ENCODE data around the gene MED4. TPM values are rescaled to one million over a fixed set of nuclear protein-coding genes. Genes with fewer than 3 reads are reported as not detected.

Gene MED4
- total and polyA plus RNA-seq, 2 of the 8 experiments (the other 6 are each of a cell fraction or from before 2014, with no cell fraction given), result 25.7 to 48.1 TPM

GRCh38 chr13:48042894-48043293 lies 52.0 kb downstream of the MED4 start:
- H3K23ac ChIP-seq (ENCODE audit: insufficient read length), result no peak overlapping the region
- no peak overlapping the region for H3K27ac ChIP-seq (ENCODE audit: low read depth, low read length)
- no peak overlapping the region for H2BK5ac ChIP-seq (ENCODE audit: low read depth, low read length)
- no peak for DNase-seq (ENCODE audit: low read depth in 1 of 2, low spot score in 2 of 2)
- FAIRE-seq, result no peak
- H3K9me3 ChIP-seq (ENCODE audit: insufficient read depth in 2 of 2, low read depth in 1 of 2, low read length in 1 of 2), result no peaks in the 10 kb centered on the region
- no peak overlapping the region for H3K9ac ChIP-seq (replicated peaks in 1 of 4; ENCODE audit: extremely low read depth in 1 of 4, low read depth in 3 of 4, low read length in 3 of 4)
- no peak overlapping the region for H4K8ac ChIP-seq (ENCODE audit: extremely low read depth, insufficient read depth, low read length)
- H2BK12ac ChIP-seq (ENCODE audit: low read depth, low read length), result no peak overlapping the region
- no peak overlapping the region for H4K91ac ChIP-seq (replicated peaks; ENCODE audit: insufficient read length, low read length)
- H3K4ac ChIP-seq (replicated peaks; ENCODE audit: insufficient read length, low read depth, low read length), result no peak overlapping the region
- H2AFZ ChIP-seq (ENCODE audit: low read length), result no peak overlapping the region
- H3K23me2 ChIP-seq (ENCODE audit: low read depth, low read length), result no peaks in the 10 kb centered on the region; the same call in 1 of the 2 replicates
- H3K14ac ChIP-seq (ENCODE audit: insufficient read length), result no peak overlapping the region
- H3K36me3 ChIP-seq (ENCODE audit: control insufficient read depth in 2 of 4, insufficient read depth in 4 of 4, low read length in 3 of 4), result peaks cover 10 to 29% (median 17%) of the 10 kb centered on the region in 4 experiments; a peak in 7 of 8 replicates
- H2BK15ac ChIP-seq (ENCODE audit: low read length), result no peak overlapping the region
- POLR2A ChIA-PET (ENCODE audit: partially characterized antibody), result interaction anchor here (0.6 kb wide), 1 partner anchor 79 kb away, joined by 3 read pairs; no protein-coding TSS in a partner anchor
- H2BK20ac ChIP-seq (ENCODE audit: low read length), result no peak overlapping the region
- H3K18ac ChIP-seq (ENCODE audit: extremely low read depth, low read length), result no peak overlapping the region
- no peak overlapping the region for H2AK5ac ChIP-seq (ENCODE audit: low read depth, low read length)
- H4K20me1 ChIP-seq (replicated peaks in 1 of 2; ENCODE audit: control insufficient read depth in 1 of 2, insufficient read depth in 2 of 2, low read length in 2 of 2), result peaks cover 0 to 3% of the 10 kb centered on the region in 2 experiments
- CTCF ChIA-PET (ENCODE audit: partially characterized antibody), result interaction anchor here (1.6 kb wide), 1 partner anchor 52 kb away, joined by 5 read pairs; the partner anchor contains the start of gene MED4
- no peaks in the 10 kb centered on the region for H3K27me3 ChIP-seq (replicated peaks in 1 of 4; ENCODE audit: control insufficient read depth in 3 of 4, extremely low read depth in 1 of 4, insufficient read depth in 3 of 4, low read length in 3 of 4)
- H4K5ac ChIP-seq (ENCODE audit: insufficient read length, low read depth, low read length), result no peak overlapping the region
- 0 out of 2 replicates have a peak, but pooled peaks cover 2% of the 10 kb centered on the region for H3K79me1 ChIP-seq (ENCODE audit: low read depth, low read length)
- peaks cover 0 to 19% of the 10 kb centered on the region in 2 experiments; a peak in 3 of 4 replicates for H3K79me2 ChIP-seq (ENCODE audit: control insufficient read depth in 1 of 2, insufficient read depth in 2 of 2, low read length in 2 of 2)
- 90% methylated on average over 2 of the region's 2 CpGs; no CpG with 5 or more reads in 1 of the 2 experiments for WGBS, 2 experiments (ENCODE audit: extremely low coverage in 1 of 2, insufficient coverage in 1 of 2, insufficient read length in 1 of 2, insufficient replicate concordance in 2 of 2, low coverage in 1 of 2, low lambda C conversion rate in 2 of 2, missing lambda C conversion rate in 1 of 2)
- H3K4me2 ChIP-seq (ENCODE audit: insufficient read depth in 1 of 2, low read depth in 2 of 2, low read length in 2 of 2), result no peak overlapping the region
- H3K4me1 ChIP-seq (replicated peaks in 1 of 4; ENCODE audit: control insufficient read depth in 3 of 4, insufficient read depth in 4 of 4, low read length in 3 of 4), result peaks cover 0 to 4% (median 2%) of the 10 kb centered on the region in 4 experiments; a peak in 2 of 7 replicates
- no peak overlapping the region for H3K56ac ChIP-seq (replicated peaks; ENCODE audit: insufficient read length, low read depth, low read length)
- no peak overlapping the region for H3K4me3 ChIP-seq (ENCODE audit: extremely low read depth in 1 of 4, insufficient read depth in 2 of 4, low read depth in 3 of 4, low read length in 4 of 4)
- no peak overlapping the region for H2BK120ac ChIP-seq (replicated peaks; ENCODE audit: low read depth, low read length)
- TF ChIP-seq SP2 (IDR thresholded peaks at IDR 0.05; ENCODE audit: low read length) (no peak), POLR2AphosphoS5 (IDR thresholded peaks at IDR 0.05; ENCODE audit: low read depth, low read length) (no peak), TBP (IDR thresholded peaks at IDR 0.05; ENCODE audit: low read depth, low read length) (no peak)
